H1 (cell line): ENCODE results near the gene SF3A2. TPM values are rescaled to one million over a fixed set of nuclear protein-coding genes. Genes with fewer than 3 reads are reported as not detected.
A peak's percentile ranks its signal among the peaks of the same experiment; 100 is the strongest.

Experiments
- CTCF ChIA-PET: fragments of 300-600 bp; sonication (Branson Sonifier 250); formaldehyde crosslinking; loops from one replicate; lab custom pipeline; 2021; ENCODE audit not compliant: partially characterized antibody; lab: Charles Lee
- POLR2A ChIA-PET: fragments of 300-600 bp; sonication (Branson Sonifier 250); formaldehyde crosslinking; loops from one replicate; lab custom pipeline; 2021; ENCODE audit warnings: inconsistent platforms; ENCODE audit not compliant: partially characterized antibody; lab: Charles Lee
- DNase-seq, 2 experiments: peaks; one replicate each; pipeline versions ENCODE4 v3.0.0 to v3.0.0-alpha.2; 2010 to 2022; ENCODE audit warnings: low spot score in 2 of 2, low read depth in 1 of 2, mixed read lengths in 1 of 2
- FAIRE-seq: peaks from 2 replicates; lab custom pipeline; 2011; peaks lifted over from hg19 to GRCh38; lab: Jason Lieb, UNC
- H2AFZ ChIP-seq: 2 replicates; pipeline ENCODE4 v1.8.1; 2012; ENCODE audit warnings: low read length, inconsistent platforms
- H2AK5ac ChIP-seq: 2 replicates; pipeline ENCODE4 v1.6.1; 2013; ENCODE audit warnings: low read depth, low read length
- H2BK120ac ChIP-seq: replicated peaks from 2 replicates; pipeline ENCODE3; 2013; ENCODE audit warnings: low read depth, low read length, inconsistent platforms
- H2BK12ac ChIP-seq: 2 replicates; pipeline ENCODE4 v1.6.1; 2013; ENCODE audit warnings: low read depth, low read length
- H2BK15ac ChIP-seq: 2 replicates; pipeline ENCODE4 v1.6.1; 2013; ENCODE audit warnings: low read length
- H2BK20ac ChIP-seq: 2 replicates; pipeline ENCODE4 v1.6.1; 2013; ENCODE audit warnings: low read length
- H2BK5ac ChIP-seq: 2 replicates; pipeline ENCODE4 v1.6.1; 2013; ENCODE audit warnings: low read depth, low read length
- H3K14ac ChIP-seq: 2 replicates; pipeline ENCODE4 v1.6.1; 2013; ENCODE audit warnings: inconsistent platforms; ENCODE audit not compliant: insufficient read length
- H3K18ac ChIP-seq: 2 replicates; pipeline ENCODE4 v1.6.1; 2013; ENCODE audit warnings: low read length; ENCODE audit errors: extremely low read depth
- H3K23ac ChIP-seq: 2 replicates; pipeline ENCODE4 v1.6.1; 2013; ENCODE audit warnings: inconsistent platforms; ENCODE audit not compliant: insufficient read length
- H3K23me2 ChIP-seq: 2 replicates; pipeline ENCODE4 v1.6.1; 2013; ENCODE audit warnings: low read depth, low read length
- H3K27ac ChIP-seq: 2 replicates; pipeline ENCODE4 v1.6.1; 2011; ENCODE audit warnings: low read depth, low read length, inconsistent platforms
- H3K27me3 ChIP-seq, 4 experiments: replicated peaks in 1 of 4; 1 replicate in 1 of 4; 2 replicates in 3 of 4; pipeline versions ENCODE4 v1.6.1 to v1.8.1; 2011 to 2013; ENCODE audit warnings: low read length in 3 of 4, mild to moderate bottlenecking in 3 of 4, inconsistent platforms in 2 of 4, mixed read lengths in 2 of 4, moderate library complexity in 1 of 4; ENCODE audit not compliant: control insufficient read depth in 3 of 4, insufficient read depth in 3 of 4; ENCODE audit errors: extremely low read depth in 1 of 4
- H3K36me3 ChIP-seq, 4 experiments: 2 replicates each; pipeline versions ENCODE4 v1.6.1 to v1.8.1; 2011 to 2013; ENCODE audit warnings: mild to moderate bottlenecking in 4 of 4, low read length in 3 of 4, moderate library complexity in 2 of 4, control low read depth in 1 of 4, inconsistent platforms in 1 of 4; ENCODE audit not compliant: insufficient read depth in 4 of 4, control insufficient read depth in 2 of 4
- H3K4ac ChIP-seq: replicated peaks from 2 replicates; pipeline ENCODE3; 2013; ENCODE audit warnings: low read length, low read depth, mixed read lengths, inconsistent platforms; ENCODE audit not compliant: insufficient read length
- H3K4me1 ChIP-seq, 4 experiments: replicated peaks in 1 of 4; 1 replicate in 1 of 4; 2 replicates in 3 of 4; pipeline versions ENCODE4 v1.6.1 to v1.8.1; 2011 to 2013; ENCODE audit warnings: low read length in 3 of 4, inconsistent platforms in 2 of 4, mixed read lengths in 1 of 4; ENCODE audit not compliant: insufficient read depth in 4 of 4, control insufficient read depth in 3 of 4
- H3K4me2 ChIP-seq, 2 experiments: 2 replicates each; pipeline versions ENCODE4 v1.6.1 to v1.8.1; 2011 to 2013; ENCODE audit warnings: low read depth in 2 of 2, low read length in 2 of 2, control low read depth in 1 of 2, inconsistent platforms in 1 of 2, mild to moderate bottlenecking in 1 of 2; ENCODE audit not compliant: insufficient read depth in 1 of 2
- H3K4me3 ChIP-seq, 4 experiments: fragments of 200-600, 300-600 bp in 1 of 4; sonication (generic), shearing (Covaris generic), sonication (Bioruptor Twin) in 1 of 4; 2 replicates each; pipeline versions ENCODE4 v1.5.1 to v1.8.1; 2011 to 2016; ENCODE audit warnings: low read length in 4 of 4, low read depth in 3 of 4, control low read depth in 2 of 4, inconsistent platforms in 2 of 4, mild to moderate bottlenecking in 2 of 4, mixed read lengths in 1 of 4, moderate library complexity in 1 of 4; ENCODE audit not compliant: insufficient read depth in 2 of 4; ENCODE audit errors: extremely low read depth in 1 of 4
- H3K56ac ChIP-seq: replicated peaks from 2 replicates; pipeline ENCODE3; 2013; ENCODE audit warnings: low read depth, mild to moderate bottlenecking, mixed read lengths, low read length, inconsistent platforms; ENCODE audit not compliant: insufficient read length
- H3K79me1 ChIP-seq: 2 replicates; pipeline ENCODE4 v1.6.1; 2013; ENCODE audit warnings: low read depth, low read length, control low read depth
- H3K79me2 ChIP-seq, 2 experiments: 2 replicates each; pipeline versions ENCODE4 v1.6.1 to v1.8.1; 2012 to 2013; ENCODE audit warnings: low read length in 2 of 2, mild to moderate bottlenecking in 2 of 2, inconsistent platforms in 1 of 2; ENCODE audit not compliant: insufficient read depth in 2 of 2, control insufficient read depth in 1 of 2
- H3K9ac ChIP-seq, 4 experiments: replicated peaks in 1 of 4; 1 replicate in 1 of 4; 2 replicates in 3 of 4; pipeline versions ENCODE4 v1.6.1 to v1.8.1; 2011 to 2013; ENCODE audit warnings: low read depth in 3 of 4, low read length in 3 of 4, control low read depth in 2 of 4, mild to moderate bottlenecking in 2 of 4, moderate library complexity in 2 of 4, inconsistent platforms in 1 of 4; ENCODE audit errors: extremely low read depth in 1 of 4
- H3K9me3 ChIP-seq, 2 experiments: 2 replicates each; pipeline versions ENCODE4 v1.6.1 to v1.8.1; 2012 to 2013; ENCODE audit warnings: mild to moderate bottlenecking in 2 of 2, moderate library complexity in 2 of 2, control low read depth in 1 of 2, inconsistent platforms in 1 of 2, low read depth in 1 of 2, low read length in 1 of 2, mixed read lengths in 1 of 2; ENCODE audit not compliant: insufficient read depth in 2 of 2
- H4K20me1 ChIP-seq, 2 experiments: replicated peaks in 1 of 2; 2 replicates each; pipeline versions ENCODE3 to v1.8.1; 2011 to 2013; ENCODE audit warnings: inconsistent platforms in 2 of 2, low read length in 2 of 2, mild to moderate bottlenecking in 1 of 2; ENCODE audit not compliant: insufficient read depth in 2 of 2, control insufficient read depth in 1 of 2
- H4K5ac ChIP-seq: 2 replicates; pipeline ENCODE4 v1.6.1; 2013; ENCODE audit warnings: low read length, low read depth, mixed read lengths, inconsistent platforms; ENCODE audit not compliant: insufficient read length
- H4K8ac ChIP-seq: 2 replicates; pipeline ENCODE4 v1.8.0; 2013; ENCODE audit warnings: mild to moderate bottlenecking, moderate library complexity, low read length, inconsistent platforms; ENCODE audit not compliant: insufficient read depth; ENCODE audit errors: extremely low read depth
- H4K91ac ChIP-seq: replicated peaks from 2 replicates; pipeline ENCODE3; 2013; ENCODE audit warnings: low read length, mixed read lengths, inconsistent platforms; ENCODE audit not compliant: insufficient read length
- MAX ChIP-seq: IDR thresholded peaks from 2 replicates; pipeline ENCODE4 v1.6.1; 2012; ENCODE audit warnings: inconsistent platforms
- POLR2AphosphoS5 ChIP-seq: IDR thresholded peaks from 2 replicates; pipeline ENCODE4 v1.6.1; 2011; ENCODE audit warnings: low read depth, low read length
- RBBP5 ChIP-seq: IDR thresholded peaks from 2 replicates; pipeline ENCODE4 v1.7.1; 2012; ENCODE audit warnings: low read depth, mild to moderate bottlenecking, inconsistent platforms, low read length, moderate library complexity, borderline replicate concordance
- WGBS, 2 experiments: shearing (Covaris generic) in 1 of 2; methylation state at CpG; one replicate each; pipeline versions ENCODE4 v1.1.6 to v1.1.7; 2013 to 2015; ENCODE audit warnings: low lambda C conversion rate in 2 of 2, mixed read lengths in 2 of 2, inconsistent platforms in 1 of 2, low coverage in 1 of 2, missing lambda C conversion rate in 1 of 2; ENCODE audit not compliant: insufficient replicate concordance in 2 of 2, insufficient coverage in 1 of 2, insufficient read length in 1 of 2; ENCODE audit errors: extremely low coverage in 1 of 2, missing lambda C conversion rate in 1 of 2; 5-methylcytosine and 5-hydroxymethylcytosine counted together
- polyA plus RNA-seq, 7 experiments: library from polyadenylated mRNA; depleted of rRNA in 3 of 7; stranded (reverse) in 5 of 7; unstranded in 2 of 7; fragments of >200 nt in 5 of 7; fragments of 200-250 nt in 2 of 7; gene quantifications; 1 replicate in 5 of 7; 2 replicates in 1 of 7; 4 replicates in 1 of 7; pipeline versions ENCODE4 v1.2.1 to v1.2.3, GENCODE V29; 2011 to 2013; ENCODE audit warnings: missing spikeins in 2 of 7, mixed read lengths in 2 of 7
- total RNA-seq: library from RNA; stranded (reverse); fragmentation: NEBNext Ultra II Directional; extraction: Animal tissue kit (Norgen Biotek cat#: 25700); gene quantifications from 2 replicates; pipeline ENCODE4 v1.2.1, GENCODE V29; 2021

SF3A2 gene
- total and polyA plus RNA-seq, 2 of the 8 experiments (the other 6 are each of a cell fraction or from before 2014, with no cell fraction given) = 15.3 to 146 TPM

- Histone ChIP-seq H3K9ac (no peak overlapping the region), H3K36me3 (peaks cover 28 to 49% (median 45%) of the 10 kb centered on the region in 4 experiments), H2BK120ac (no peak overlapping the region), H3K4ac (no peak overlapping the region), H3K4me1 (no peaks in the 10 kb centered on the region; a peak in 1 of 7 replicates), H3K14ac (no peak overlapping the region), H4K5ac (no peak overlapping the region), H2AK5ac (no peak overlapping the region), H3K9me3 (no peaks in the 10 kb centered on the region), H2BK15ac (no peak overlapping the region), H3K27ac (no peak overlapping the region), H3K56ac (no peak overlapping the region), H3K23me2 (no peaks in the 10 kb centered on the region), H3K27me3 (no peaks in the 10 kb centered on the region), H3K23ac (no peak overlapping the region), H3K4me2 (no peak overlapping the region), H2AFZ (no peak overlapping the region), H3K79me1 (peaks cover 11% of the 10 kb centered on the region), H4K8ac (no peak overlapping the region), H3K18ac (no peak overlapping the region), H2BK20ac (no peak overlapping the region), H3K4me3 (no peak overlapping the region), H4K20me1 (peaks cover 32 to 50% of the 10 kb centered on the region in 2 experiments), H2BK12ac (no peak overlapping the region), H3K79me2 (peaks cover 14 to 30% of the 10 kb centered on the region in 2 experiments), H4K91ac (no peak overlapping the region), H2BK5ac (no peak overlapping the region)
- no peak for FAIRE-seq
- TF ChIP-seq RBBP5 (no peak), MAX (no peak), POLR2AphosphoS5 (peak; percentile 25; the same call in 1 of the 2 replicates)
- ChIA-PET POLR2A (interaction anchor here (1.2 to 10.3 kb wide), 6 partner anchors 8 to 70 kb away, joined by 3 to 206 read pairs (median 4); partner anchors contain the start of genes AMH and JSRP1), CTCF (interaction anchor here (0.7 to 2.6 kb wide), 4 partner anchors 10 to 70 kb away, joined by 3 to 11 read pairs (median 4); partner anchors contain the start of genes JSRP1 and PLEKHJ1)
- WGBS, 2 experiments = 87% methylated on average over 25 of the region's 25 CpGs; no CpG with 5 or more reads in 1 of the 2 experiments
- no peak for DNase-seq
Measured at GRCh38 chr19:2246014-2246620, 9.5 kb downstream of the SF3A2 start.
